ENCODE measurements around the gene BRME1. TPM values are rescaled to one million over a fixed set of nuclear protein-coding genes. Genes with fewer than 3 reads are reported as not detected.

BRME1 gene
- total and polyA plus RNA-seq, 2 of the 13 experiments (the other 11 are each of a cell fraction or from before 2014, with no cell fraction given): 0.74 to 1.5 TPM

GRCh38 chr19:13880059-13881043, 25.6 kb downstream of the BRME1 start (continued):
- TF ChIP-seq ZNF749 (CRISPR knock-in tag; IDR thresholded peaks at IDR 0.05; ENCODE audit: borderline replicate concordance) (no peak), TFAP4 (IDR thresholded peaks at IDR 0.05; ENCODE audit: borderline replicate concordance, low read depth) (peak; percentile 35; the same call in 1 of the 2 replicates), ZNF577 (CRISPR knock-in tag; IDR thresholded peaks at IDR 0.05; ENCODE audit: borderline replicate concordance, low read depth) (no peak), ZNF260 (CRISPR knock-in tag; IDR thresholded peaks at IDR 0.05; ENCODE audit: borderline replicate concordance, low read depth) (no peak), FIP1L1 (IDR thresholded peaks at IDR 0.05; ENCODE audit: borderline replicate concordance, insufficient read depth, low read depth, low read length) (no peak), ZNF451 (CRISPR knock-in tag; IDR thresholded peaks at IDR 0.05) (peak; percentile 70; the same call in 1 of the 2 replicates), ZBTB43 (CRISPR knock-in tag; conservative IDR thresholded peaks at IDR 0.05) (no peak), ZSCAN5A (CRISPR knock-in tag; IDR thresholded peaks at IDR 0.05; ENCODE audit: borderline replicate concordance) (peak; percentile 58; the same call in 1 of the 2 replicates), ZNF777 (CRISPR knock-in tag; IDR thresholded peaks at IDR 0.05) (peak; percentile 38; the same call in 1 of the 2 replicates), PTBP1 (IDR thresholded peaks at IDR 0.05; ENCODE audit: low read depth, low read length, poor library complexity, severe bottlenecking) (no peak), ZBTB10 (CRISPR knock-in tag; IDR thresholded peaks at IDR 0.05; ENCODE audit: borderline replicate concordance) (peak; percentile 36; the same call in 1 of the 2 replicates), E2F1 (CRISPR knock-in tag; IDR thresholded peaks at IDR 0.05) (no peak), CENPT (CRISPR knock-in tag; IDR thresholded peaks at IDR 0.05; ENCODE audit: low read depth) (no peak), ATF4 (CRISPR knock-in tag; IDR thresholded peaks at IDR 0.05) (peak in 1 of 2 experiments; percentile 36; a peak in 1 of 4 replicates), HNF4A (CRISPR knock-in tag; IDR thresholded peaks at IDR 0.05) (no peak), GATAD2A (CRISPR knock-in tag; IDR thresholded peaks at IDR 0.05) (peak; percentile 63)
